ENCODE data around the gene DUSP2. TPM values are rescaled to one million over a fixed set of nuclear protein-coding genes. Genes with fewer than 3 reads are reported as not detected.

Gene DUSP2
- total and polyA plus RNA-seq, 9 of the 15 experiments (the other 6 are each of a cell fraction or from before 2014, with no cell fraction given): 0.04 to 0.18 TPM; not detected in 7

DNA sequence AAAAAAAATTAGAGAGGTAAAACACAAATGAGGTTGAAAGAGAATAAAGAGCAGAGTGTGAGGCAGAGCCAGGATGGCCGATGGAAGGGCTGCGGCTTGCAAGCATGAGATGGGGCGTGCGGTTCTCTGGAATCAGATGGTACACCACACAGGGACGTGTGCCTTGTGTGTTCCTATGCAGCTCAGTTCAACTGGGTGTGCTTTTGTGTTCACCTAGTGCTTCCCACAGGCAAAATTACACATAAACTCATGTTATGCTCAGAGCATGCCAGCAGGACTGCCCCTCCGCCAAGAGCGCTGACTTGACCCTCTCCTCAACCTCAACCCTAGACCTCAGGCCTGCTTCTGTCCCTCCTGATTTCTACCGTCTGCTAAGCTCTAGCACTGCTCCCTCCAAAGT lies 38.9 kb upstream of the DUSP2 start:
- no peaks in the 10 kb centered on the region; the same call in 1 of the 2 replicates for H4K20me1 ChIP-seq (replicated peaks; ENCODE audit: control insufficient read depth, insufficient read depth, low read length)
- H2AFZ ChIP-seq (ENCODE audit: low read depth, low read length): no peak overlapping the region
- CTCF ChIA-PET (ENCODE audit: low intra/inter-chr PET ratio): no interaction called here
- POLR2A ChIA-PET: interaction anchor here (0.6 to 1.0 kb wide), 3 partner anchors 9 to 41 kb away, joined by 3 read pairs; no protein-coding TSS in a partner anchor
- H3K4me1 ChIP-seq (replicated peaks in 1 of 2; ENCODE audit: control insufficient read depth in 2 of 2, insufficient read depth in 2 of 2, low read length in 2 of 2): peaks cover 0 to 17% of the 10 kb centered on the region in 2 experiments; a peak in 2 of 5 replicates
- DNase-seq (ENCODE audit: extremely low read depth in 1 of 4, low spot score in 3 of 4): no peak
- H3K4me2 ChIP-seq (ENCODE audit: insufficient read depth, low read length): no peak overlapping the region
- H3K4me3 ChIP-seq: no peak overlapping the region
- no peaks in the 10 kb centered on the region for H3K27me3 ChIP-seq (ENCODE audit: control insufficient read depth in 2 of 2, insufficient read depth in 2 of 2, low read length in 2 of 2)
- no peaks in the 10 kb centered on the region for H3K79me2 ChIP-seq (ENCODE audit: control insufficient read depth, insufficient read depth, low read length)
- no peaks in the 10 kb centered on the region for H3K9me3 ChIP-seq (replicated peaks; ENCODE audit: control insufficient read depth, insufficient read depth, low read depth, low read length)
- 89% methylated on average over 8 of the region's 8 CpGs for WGBS (ENCODE audit: insufficient coverage, low coverage, missing lambda C conversion rate)
- intact Hi-C loops (cut with micrococcal nuclease): no loop called here
- H3K36me3 ChIP-seq (ENCODE audit: control insufficient read depth, insufficient read depth, low read length): peaks cover 44% of the 10 kb centered on the region
- no peak overlapping the region for H3K27ac ChIP-seq (ENCODE audit: extremely low read depth, low read depth, low read length)
- in situ Hi-C loops (cut with MboI): no loop called here
- no peaks in the 10 kb centered on the region for H3K9me1 ChIP-seq (ENCODE audit: control insufficient read depth, insufficient read depth, low read length)
- H3K9ac ChIP-seq (ENCODE audit: insufficient read depth in 1 of 2, low read depth in 2 of 2, low read length in 2 of 2): no peak overlapping the region
- no TSS peak for BruUV-seq (replicated peaks)
- peak; percentile 16; the same call in 2 of the 3 replicates for ATAC-seq
- no peak for FAIRE-seq
- TF ChIP-seq, protein P1, sequence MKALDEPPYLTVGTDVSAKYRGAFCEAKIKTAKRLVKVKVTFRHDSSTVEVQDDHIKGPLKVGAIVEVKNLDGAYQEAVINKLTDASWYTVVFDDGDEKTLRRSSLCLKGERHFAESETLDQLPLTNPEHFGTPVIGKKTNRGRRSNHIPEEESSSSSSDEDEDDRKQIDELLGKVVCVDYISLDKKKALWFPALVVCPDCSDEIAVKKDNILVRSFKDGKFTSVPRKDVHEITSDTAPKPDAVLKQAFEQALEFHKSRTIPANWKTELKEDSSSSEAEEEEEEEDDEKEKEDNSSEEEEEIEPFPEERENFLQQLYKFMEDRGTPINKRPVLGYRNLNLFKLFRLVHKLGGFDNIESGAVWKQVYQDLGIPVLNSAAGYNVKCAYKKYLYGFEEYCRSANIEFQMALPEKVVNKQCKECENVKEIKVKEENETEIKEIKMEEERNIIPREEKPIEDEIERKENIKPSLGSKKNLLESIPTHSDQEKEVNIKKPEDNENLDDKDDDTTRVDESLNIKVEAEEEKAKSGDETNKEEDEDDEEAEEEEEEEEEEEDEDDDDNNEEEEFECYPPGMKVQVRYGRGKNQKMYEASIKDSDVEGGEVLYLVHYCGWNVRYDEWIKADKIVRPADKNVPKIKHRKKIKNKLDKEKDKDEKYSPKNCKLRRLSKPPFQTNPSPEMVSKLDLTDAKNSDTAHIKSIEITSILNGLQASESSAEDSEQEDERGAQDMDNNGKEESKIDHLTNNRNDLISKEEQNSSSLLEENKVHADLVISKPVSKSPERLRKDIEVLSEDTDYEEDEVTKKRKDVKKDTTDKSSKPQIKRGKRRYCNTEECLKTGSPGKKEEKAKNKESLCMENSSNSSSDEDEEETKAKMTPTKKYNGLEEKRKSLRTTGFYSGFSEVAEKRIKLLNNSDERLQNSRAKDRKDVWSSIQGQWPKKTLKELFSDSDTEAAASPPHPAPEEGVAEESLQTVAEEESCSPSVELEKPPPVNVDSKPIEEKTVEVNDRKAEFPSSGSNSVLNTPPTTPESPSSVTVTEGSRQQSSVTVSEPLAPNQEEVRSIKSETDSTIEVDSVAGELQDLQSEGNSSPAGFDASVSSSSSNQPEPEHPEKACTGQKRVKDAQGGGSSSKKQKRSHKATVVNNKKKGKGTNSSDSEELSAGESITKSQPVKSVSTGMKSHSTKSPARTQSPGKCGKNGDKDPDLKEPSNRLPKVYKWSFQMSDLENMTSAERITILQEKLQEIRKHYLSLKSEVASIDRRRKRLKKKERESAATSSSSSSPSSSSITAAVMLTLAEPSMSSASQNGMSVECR (CRISPR knock-in tag; IDR thresholded peaks at IDR 0.05): no peak
- TF ChIP-seq, protein P2, sequence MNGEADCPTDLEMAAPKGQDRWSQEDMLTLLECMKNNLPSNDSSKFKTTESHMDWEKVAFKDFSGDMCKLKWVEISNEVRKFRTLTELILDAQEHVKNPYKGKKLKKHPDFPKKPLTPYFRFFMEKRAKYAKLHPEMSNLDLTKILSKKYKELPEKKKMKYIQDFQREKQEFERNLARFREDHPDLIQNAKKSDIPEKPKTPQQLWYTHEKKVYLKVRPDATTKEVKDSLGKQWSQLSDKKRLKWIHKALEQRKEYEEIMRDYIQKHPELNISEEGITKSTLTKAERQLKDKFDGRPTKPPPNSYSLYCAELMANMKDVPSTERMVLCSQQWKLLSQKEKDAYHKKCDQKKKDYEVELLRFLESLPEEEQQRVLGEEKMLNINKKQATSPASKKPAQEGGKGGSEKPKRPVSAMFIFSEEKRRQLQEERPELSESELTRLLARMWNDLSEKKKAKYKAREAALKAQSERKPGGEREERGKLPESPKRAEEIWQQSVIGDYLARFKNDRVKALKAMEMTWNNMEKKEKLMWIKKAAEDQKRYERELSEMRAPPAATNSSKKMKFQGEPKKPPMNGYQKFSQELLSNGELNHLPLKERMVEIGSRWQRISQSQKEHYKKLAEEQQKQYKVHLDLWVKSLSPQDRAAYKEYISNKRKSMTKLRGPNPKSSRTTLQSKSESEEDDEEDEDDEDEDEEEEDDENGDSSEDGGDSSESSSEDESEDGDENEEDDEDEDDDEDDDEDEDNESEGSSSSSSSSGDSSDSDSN (IDR thresholded peaks at IDR 0.05; ENCODE audit: borderline replicate concordance in 1 of 2, low read depth in 2 of 2, low read length in 2 of 2): no peak
- TF ChIP-seq NFE2L1 (tag; IDR thresholded peaks at IDR 0.05; ENCODE audit: borderline replicate concordance, low read depth) (no peak), ZNF644 (tag; IDR thresholded peaks at IDR 0.05; ENCODE audit: low read depth) (no peak), TFAM (CRISPR knock-in tag; conservative IDR thresholded peaks at IDR 0.05) (no peak), SIX5 (IDR thresholded peaks at IDR 0.05; ENCODE audit: borderline replicate concordance in 1 of 2, insufficient read depth in 1 of 2, low read depth in 1 of 2, low read length in 2 of 2) (no peak), CAMTA2 (CRISPR knock-in tag; conservative IDR thresholded peaks at IDR 0.05) (0 out of 2 replicates have a peak, but pooled peaks have one; percentile 18), ZKSCAN3 (CRISPR knock-in tag; IDR thresholded peaks at IDR 0.05) (no peak), ZNF57 (CRISPR knock-in tag; IDR thresholded peaks at IDR 0.05) (no peak), GTF2E2 (tag; IDR thresholded peaks at IDR 0.05) (no peak), ZC3H11A (IDR thresholded peaks at IDR 0.05; ENCODE audit: low read depth, low read length) (no peak), ELF1 (tag; IDR thresholded peaks at IDR 0.05) (no peak), MXD1 (CRISPR knock-in tag; IDR thresholded peaks at IDR 0.05; ENCODE audit: borderline replicate concordance, poor library complexity, severe bottlenecking) (no peak), RBM17 (IDR thresholded peaks at IDR 0.05; ENCODE audit: borderline replicate concordance, low read depth, low read length) (no peak)

All from K562 (cell line).